NCI-H2227 treated with DMSO at 0.1 percent for 48 hours (cell line): ENCODE data around the gene HPN.
A peak's percentile ranks its signal among the peaks of the same experiment; 100 is the strongest.
"Not testable (repeated sequence)": the region's sequence is repeated elsewhere in the genome, so short reads cannot be mapped to it uniquely, and the experiment has no call there.

Experiments used
- DNase-seq: peaks from one replicate; lab custom pipeline; 2025; lab: John Stamatoyannopoulos, UW

The HPN gene

GRCh38 chr19:35042954-35043604 is 1.6 kb downstream of the HPN start:
- DNase-seq, result no peak

DNA sequence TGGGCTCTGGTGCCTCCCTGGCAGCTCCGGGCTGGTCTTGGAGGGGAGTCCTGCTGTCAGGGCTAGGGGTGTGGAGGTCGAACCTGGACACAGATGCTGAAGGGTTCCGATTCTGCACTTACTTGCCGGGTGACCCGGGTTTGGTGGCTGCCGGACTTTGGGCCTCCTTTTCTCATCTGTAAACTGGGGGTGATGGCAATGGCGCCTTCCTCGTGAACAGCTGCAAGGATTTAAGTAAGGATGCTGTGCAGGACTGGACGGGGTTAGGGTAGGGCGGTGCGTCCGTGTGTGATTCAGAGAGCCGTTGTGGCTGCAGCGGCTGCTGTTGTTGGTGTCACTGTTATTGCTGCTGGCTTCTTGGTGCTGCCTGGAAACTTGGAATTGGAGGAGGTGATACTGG is 2.4 kb downstream of the HPN start:
- no peak for DNase-seq

DNA sequence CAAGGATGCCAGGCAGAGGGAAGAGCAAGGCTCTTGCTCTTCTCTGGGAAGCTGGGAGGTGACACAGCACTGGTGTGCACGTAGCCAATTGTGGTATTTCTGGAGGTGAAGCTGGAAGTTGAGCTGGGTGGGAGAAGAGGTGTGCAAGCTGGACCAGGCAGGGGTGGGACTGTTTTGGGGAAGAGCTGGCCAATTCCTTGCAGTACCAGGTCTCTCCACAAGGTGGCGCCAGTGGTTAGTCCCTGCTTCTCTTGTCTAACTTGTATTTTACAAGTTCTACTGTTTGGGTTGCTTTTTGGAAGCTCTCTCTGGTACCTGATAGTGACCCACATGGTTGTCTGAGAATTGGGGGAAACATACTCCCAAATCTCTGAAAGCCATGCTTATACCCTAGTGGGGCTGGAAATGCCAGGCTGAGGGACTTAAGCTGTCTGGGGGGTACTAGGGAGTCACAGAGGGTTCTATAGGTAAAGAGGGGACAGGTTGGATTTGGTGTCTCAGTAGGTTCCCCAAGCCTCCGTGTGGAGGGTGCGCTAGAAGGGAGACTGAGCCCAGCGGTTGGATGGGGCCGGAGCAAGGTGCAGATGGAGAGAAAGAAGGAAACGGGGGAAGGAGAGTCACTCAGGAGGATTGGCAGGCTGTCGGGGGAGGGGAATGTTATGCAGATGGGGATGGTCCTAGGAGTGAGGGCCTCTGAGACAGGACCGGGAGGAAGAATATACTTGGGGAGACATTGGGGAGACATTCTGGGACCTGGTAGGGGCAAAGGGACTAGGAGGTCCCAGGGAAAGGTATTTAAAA is 3.0 kb downstream of the HPN start:
- peak; percentile 57 for DNase-seq

GRCh38 chr19:35045667-35046300 is 4.3 kb downstream of the HPN start:
- no peak for DNase-seq

DNA sequence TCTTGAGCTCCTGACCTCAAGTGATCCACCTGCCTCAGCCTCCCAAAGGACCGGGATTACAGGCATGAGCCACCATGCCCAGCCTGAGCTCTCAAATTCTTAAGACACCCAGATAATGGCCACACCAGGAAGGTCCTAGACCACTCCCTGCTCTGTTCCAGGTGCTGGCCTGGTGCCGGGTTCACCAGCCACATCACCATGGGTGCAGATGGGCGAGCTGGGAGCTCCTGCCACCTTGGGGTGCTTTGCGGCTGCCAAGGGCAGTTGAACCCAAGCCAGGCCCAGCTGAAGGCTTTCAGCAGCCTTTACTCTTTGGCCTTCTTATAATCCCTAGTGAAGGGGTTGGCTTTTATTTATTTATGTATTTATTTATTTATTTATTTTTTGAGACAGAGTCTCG is 4.9 kb downstream of the HPN start:
- no peak for DNase-seq

DNA sequence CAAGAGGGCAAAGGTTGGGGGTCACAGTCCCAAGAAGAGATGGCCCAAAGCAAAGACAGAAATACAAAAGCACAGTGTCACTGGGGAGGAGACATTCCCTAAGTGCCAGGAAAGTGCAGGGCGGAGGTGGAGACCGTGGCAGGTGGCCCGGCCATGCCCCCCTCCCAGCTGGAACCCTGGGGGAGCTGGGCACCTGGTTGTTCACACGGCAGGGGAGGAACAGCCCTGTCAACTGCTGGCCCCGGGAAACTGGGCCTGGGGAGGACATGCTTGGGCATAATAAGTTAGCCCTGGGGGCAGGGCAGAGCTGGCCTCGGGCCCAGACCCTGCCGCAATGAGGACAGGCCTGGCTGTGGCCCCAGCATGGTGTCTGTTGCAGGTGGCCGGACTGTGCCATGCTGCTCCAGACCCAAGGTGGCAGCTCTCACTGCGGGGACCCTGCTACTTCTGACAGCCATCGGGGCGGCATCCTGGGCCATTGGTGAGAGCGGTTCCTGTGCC is 7.4 kb downstream of the HPN start:
- no peak for DNase-seq

- DNase-seq, result no peak
Measured at GRCh38 chr19:35049456-35049855, 7.9 kb downstream of the HPN start.

GRCh38 chr19:35050662-35051061 is 9.1 kb downstream of the HPN start:
- DNase-seq, result not testable (repeated sequence)

GRCh38 chr19:35051268-35051667 is 9.7 kb downstream of the HPN start:
- not testable (repeated sequence) for DNase-seq

GRCh38 chr19:35051796-35052195 is 10.3 kb downstream of the HPN start:
- no peak for DNase-seq

DNA sequence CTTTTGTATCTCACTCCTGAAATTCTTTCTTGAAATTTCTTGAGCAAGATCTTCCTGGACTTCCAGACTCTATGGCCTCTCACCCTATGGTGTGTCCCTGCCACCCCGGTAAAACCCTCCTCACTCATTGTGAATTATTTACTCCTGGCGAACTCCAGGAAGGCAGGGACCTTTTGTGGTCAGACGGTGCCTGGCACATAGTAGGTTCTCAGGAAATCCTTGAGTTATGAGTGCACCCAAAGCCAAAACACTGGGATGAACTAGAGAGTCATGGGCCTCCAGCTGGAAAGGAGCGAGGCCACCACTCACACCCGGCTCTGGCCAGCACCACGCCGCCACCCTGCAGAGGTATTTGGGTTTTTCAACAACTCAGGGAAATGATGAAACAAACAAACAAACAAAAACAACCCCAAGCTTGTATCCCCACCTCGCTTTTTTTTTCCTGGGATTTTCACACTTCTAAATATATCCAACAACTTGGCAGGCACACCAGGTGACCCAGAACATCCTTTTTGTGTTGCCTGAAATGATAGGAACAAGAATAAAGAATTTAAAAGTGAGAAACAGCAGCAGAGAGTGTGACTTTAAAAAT is 11.2 kb downstream of the HPN start:
- DNase-seq, result no peak

DNA sequence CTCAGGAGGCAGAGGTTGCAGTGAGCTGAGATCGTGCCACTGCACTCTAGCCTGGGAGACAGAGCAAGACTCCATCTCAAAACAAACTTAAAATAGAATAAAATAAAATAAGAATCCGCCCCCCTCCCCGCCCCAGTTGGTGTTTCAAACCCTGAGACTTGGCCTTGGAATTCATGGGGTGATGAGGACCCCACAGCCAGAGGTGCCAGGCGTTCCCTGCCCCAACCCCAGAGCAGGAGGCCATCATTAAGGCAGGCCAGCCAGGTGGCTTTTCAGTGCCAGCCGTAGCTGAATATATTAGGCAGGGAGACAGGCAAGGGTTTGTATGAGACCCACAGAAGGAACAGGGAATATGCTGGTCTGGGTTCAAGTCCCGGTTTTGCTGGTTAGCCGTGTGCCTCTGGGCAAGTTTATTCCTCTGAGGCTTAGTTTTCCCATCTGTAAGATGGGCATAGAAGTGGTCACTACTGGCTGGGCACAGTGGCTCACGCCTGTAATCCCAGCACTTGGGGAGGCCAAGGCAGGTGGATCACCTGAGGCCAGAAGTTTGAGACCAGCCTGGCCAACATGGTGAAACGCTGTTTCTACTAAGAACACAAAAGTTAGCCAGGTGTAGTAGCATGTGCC is 12.3 kb downstream of the HPN start:
- DNase-seq, result no peak

DNA sequence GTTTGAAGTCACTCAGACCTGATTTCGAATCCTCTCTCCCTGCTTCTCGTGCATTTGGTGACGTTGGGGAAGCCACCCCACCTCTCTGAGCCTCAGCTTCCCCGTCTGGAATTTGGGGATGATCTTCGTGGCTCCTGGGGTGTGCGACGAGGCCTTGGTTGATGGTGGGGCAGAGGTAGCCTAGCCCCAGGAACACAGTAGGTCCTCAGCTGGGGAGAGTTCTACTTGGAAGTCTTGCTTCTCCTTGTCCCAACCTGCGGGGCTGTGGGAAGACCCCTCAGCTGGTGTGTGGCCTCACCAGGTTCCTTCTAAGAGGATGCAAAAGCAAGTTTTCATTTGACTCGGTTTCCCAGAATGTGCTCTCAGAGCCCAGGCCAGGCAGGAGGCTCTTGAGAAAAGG is 13.1 kb downstream of the HPN start:
- no peak for DNase-seq

DNA sequence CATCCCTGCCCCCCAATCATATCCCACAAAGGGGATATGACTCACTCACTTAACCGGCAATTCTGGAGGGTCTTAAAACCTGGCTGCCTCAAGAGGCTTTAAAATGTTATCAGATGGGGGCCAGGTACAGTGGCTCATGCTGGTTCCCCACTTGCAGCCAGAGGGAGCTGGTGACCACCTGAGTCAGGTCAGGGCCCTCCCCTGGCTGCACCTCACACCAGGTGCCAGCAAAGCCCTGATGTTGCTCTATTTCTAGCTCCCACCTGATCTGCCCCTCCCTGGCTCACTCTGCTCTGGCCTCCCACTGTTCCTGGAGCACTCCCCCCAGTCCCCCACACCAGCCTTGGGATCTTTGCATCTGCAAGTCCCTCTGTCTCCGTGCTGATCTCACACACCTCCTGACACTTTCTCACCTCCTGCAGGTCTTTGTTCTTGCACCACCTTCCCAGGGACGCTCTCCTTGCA is 14.2 kb downstream of the HPN start:
- peak; percentile 67 for DNase-seq

DNA sequence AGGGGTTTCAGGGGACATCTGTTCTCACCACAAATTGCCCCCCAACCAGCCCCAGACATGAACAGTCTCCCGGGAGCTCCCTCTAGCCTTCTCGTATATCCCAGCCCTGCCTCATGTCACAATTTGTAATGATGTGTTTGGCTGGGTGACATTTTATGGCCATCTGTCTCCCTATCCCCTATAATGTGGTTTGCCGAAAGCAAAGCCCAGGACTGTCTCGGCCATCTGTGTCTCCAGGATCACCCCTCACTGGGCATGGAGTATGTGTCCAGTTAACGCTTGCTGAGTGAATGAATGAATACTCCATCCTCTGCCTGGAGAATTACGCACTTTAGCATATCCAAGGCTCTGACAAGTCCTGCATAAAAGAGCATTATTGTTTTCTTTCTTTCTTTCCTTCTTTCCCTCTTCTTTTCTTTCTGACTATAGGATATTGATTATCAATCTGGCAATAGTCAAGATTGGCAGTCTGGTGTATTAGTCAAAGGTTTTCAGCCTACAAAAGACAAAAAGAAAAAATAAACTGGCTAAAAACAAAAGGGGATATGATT is 15.1 kb downstream of the HPN start:
- DNase-seq, result no peak

DNA sequence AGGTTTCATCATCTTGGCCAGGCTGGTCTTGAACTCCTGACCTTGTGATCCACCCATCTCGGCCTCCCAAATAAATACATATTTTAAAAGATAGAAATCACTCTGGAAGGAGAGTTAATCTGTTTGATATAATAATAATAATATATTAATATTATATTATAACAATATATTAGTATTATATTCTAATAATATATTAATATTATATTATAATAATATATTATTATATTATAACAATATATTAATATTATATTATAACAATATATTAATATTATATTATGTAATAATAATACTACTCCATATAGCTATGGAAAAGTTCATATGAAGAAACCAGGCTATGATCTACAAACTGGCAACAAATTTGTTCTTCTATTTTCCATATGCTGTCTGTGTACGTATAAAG is 16.8 kb downstream of the HPN start:
- no peak for DNase-seq

- DNase-seq, result no peak
Measured at GRCh38 chr19:35059006-35059798, 17.7 kb downstream of the HPN start.

DNA sequence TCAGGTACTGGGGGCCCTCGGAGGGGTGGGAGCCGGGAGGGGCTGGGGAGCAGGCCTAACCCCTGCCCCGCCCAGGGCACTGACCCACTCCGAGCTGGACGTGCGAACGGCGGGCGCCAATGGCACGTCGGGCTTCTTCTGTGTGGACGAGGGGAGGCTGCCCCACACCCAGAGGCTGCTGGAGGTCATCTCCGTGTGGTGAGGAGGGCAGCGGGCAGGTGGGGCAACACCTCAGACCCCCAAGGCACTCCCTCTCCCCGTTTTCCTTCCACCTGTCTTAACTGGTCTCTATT is 18.2 kb downstream of the HPN start:
- no peak for DNase-seq

GRCh38 chr19:35060160-35060855 is 18.8 kb downstream of the HPN start:
- no peak for DNase-seq

DNA sequence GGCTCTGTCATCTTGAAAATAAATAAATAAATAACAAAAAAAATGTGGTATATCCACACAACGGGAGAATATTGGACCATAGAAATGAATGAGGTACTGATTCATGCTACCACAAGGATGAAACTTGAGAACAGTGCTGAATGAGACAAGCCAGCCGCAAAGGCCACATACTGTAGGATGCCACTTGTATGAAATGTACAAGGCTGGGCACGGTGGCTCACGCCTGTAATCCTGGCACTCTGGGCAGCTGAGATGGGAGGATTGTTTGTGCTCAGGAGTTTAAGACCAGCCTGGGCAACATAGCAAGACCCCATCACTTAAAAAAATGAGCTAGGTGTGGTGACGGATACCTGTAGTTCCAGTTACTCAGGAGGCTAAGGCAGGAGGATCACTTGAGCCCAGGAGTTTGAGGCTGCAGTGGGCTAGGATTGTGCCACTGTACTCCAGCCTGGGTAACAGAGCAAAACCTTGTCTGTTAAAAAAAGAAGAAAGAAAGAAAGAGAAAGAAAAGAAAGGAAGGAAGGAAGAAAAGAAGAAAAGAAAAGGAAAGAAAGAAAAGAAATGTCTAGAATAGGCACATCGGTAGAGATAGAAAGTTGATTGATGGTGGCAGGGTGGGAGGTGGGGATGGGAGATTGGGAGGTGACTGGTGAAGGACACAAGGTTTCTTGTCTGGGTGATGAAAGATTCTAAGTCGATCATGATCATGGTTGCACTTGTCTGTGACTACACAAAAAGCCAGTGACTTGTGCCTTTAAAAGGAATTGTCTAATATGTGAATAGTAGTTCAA is 20.3 kb downstream of the HPN start:
- no peak for DNase-seq
